Measurements from ENCODE around the gene PPP1R18. TPM values are rescaled to one million over a fixed set of nuclear protein-coding genes. Genes with fewer than 3 reads are reported as not detected.

The PPP1R18 gene
- total RNA-seq, 1 donor from 2014 or later, result 156 TPM

DNA sequence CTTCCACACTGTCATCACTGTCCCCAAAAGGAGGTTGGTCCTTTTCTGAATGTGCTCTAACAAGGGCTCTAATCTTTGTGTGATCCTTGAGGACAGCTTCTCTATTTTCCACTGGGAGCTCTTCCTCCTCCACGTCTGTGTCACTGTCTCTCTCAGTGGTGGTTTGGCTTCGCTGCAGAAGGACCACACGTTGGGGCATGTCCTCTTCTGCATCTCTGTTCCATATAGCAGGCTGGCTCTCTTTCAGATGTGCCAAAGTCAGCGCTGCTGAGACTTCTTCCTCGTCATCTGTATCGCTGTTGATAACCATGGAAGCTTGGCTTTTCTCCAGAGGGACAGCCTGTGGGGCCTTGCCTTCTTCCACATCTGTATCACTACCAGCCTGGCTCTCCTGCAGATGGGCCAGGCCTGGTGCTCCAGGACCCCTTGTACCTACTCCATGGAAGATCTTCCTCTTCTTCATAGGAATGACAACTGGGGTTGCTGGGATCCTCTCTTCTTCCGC is 26.0 kb upstream of the PPP1R18 start:
- no peaks in the 10 kb centered on the region for H3K27me3 Mint-ChIP-seq (ENCODE audit: low read depth, unreplicated experiment)
- Histone ChIP-seq H3K27me3 (ENCODE audit: insufficient read depth, low read length) (no peaks in the 10 kb centered on the region), H3K36me3 (ENCODE audit: insufficient read depth, low read length) (peaks cover 28% of the 10 kb centered on the region), H3K4me2 (ENCODE audit: low read length) (no peak overlapping the region), H4K20me1 (ENCODE audit: insufficient read depth, low read length) (no peaks in the 10 kb centered on the region), H2AFZ (ENCODE audit: low read depth, low read length) (no peak overlapping the region), H3K4me3 (ENCODE audit: insufficient read depth, low read depth, low read length) (no peak overlapping the region), H3K9ac (ENCODE audit: low read length) (no peak overlapping the region), H3K79me2 (ENCODE audit: insufficient read depth, low read length) (peaks cover 13% of the 10 kb centered on the region), H3K27ac (ENCODE audit: low read depth, low read length) (no peak overlapping the region), H3K4me1 (ENCODE audit: insufficient read depth, low read length) (peaks cover 7% of the 10 kb centered on the region), H3K9me3 (ENCODE audit: insufficient read depth, low read depth, low read length) (no peaks in the 10 kb centered on the region)
- H3K36me3 Mint-ChIP-seq (ENCODE audit: low read depth, unreplicated experiment), result peaks cover 34% of the 10 kb centered on the region
- DNase-seq (ENCODE audit: low read depth) (no peak), FAIRE-seq (no peak)
- TF ChIP-seq, protein P1, sequence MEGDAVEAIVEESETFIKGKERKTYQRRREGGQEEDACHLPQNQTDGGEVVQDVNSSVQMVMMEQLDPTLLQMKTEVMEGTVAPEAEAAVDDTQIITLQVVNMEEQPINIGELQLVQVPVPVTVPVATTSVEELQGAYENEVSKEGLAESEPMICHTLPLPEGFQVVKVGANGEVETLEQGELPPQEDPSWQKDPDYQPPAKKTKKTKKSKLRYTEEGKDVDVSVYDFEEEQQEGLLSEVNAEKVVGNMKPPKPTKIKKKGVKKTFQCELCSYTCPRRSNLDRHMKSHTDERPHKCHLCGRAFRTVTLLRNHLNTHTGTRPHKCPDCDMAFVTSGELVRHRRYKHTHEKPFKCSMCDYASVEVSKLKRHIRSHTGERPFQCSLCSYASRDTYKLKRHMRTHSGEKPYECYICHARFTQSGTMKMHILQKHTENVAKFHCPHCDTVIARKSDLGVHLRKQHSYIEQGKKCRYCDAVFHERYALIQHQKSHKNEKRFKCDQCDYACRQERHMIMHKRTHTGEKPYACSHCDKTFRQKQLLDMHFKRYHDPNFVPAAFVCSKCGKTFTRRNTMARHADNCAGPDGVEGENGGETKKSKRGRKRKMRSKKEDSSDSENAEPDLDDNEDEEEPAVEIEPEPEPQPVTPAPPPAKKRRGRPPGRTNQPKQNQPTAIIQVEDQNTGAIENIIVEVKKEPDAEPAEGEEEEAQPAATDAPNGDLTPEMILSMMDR (IDR thresholded peaks at IDR 0.05; ENCODE audit: insufficient read depth, low read depth, low read length), result no peak
- no peak for TF ChIP-seq EZH2 (IDR thresholded peaks at IDR 0.05; ENCODE audit: insufficient read depth, low read length)
- no peaks in the 10 kb centered on the region for H3K9me3 Mint-ChIP-seq (ENCODE audit: unreplicated experiment)
- peak overlapping the region; percentile 66 for H3K4me3 Mint-ChIP-seq (ENCODE audit: unreplicated experiment)
- H3K4me1 Mint-ChIP-seq (ENCODE audit: low read depth, unreplicated experiment), result peaks cover 7% of the 10 kb centered on the region
- H3K27ac Mint-ChIP-seq (ENCODE audit: unreplicated experiment), result no peak overlapping the region

DNA sequence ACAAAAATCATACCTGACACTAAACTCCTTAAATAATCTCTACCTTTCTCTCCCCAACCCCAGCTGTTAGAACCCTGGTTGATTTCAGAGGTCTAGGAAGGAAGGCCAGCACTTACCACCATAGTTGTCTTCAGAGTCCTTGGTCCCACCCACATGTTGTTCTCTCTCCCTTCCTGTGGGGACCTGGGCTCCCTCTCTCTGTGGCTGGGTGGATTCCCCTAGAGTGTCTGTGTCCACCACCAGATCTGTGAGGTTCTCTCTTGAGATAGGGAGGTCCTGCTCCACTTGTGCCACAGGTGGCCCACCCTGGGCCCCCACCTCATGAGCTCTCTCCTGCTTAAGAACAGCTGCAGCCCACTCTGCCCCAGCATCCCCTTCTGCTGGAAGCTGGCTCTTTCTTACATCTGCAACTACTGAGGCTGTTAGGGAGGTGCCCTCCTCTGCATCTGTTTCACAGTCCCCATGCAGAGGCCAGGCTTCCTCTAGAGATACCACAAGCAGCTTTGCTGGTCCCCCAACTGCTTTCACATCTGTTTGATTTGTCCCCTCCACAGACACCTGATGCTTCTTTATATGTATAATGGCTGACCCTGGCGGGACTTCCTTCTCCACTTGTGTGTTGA is 25.4 kb upstream of the PPP1R18 start:
- no peak overlapping the region for H3K27ac ChIP-seq (ENCODE audit: low read depth, low read length)
- Mint-ChIP-seq H3K36me3 (ENCODE audit: low read depth, unreplicated experiment) (peaks cover 36% of the 10 kb centered on the region), H3K27me3 (ENCODE audit: low read depth, unreplicated experiment) (no peaks in the 10 kb centered on the region), H3K27ac (ENCODE audit: unreplicated experiment) (no peak overlapping the region), H3K4me3 (ENCODE audit: unreplicated experiment) (peak overlapping the region; percentile 66), H3K9me3 (ENCODE audit: unreplicated experiment) (no peaks in the 10 kb centered on the region), H3K4me1 (ENCODE audit: low read depth, unreplicated experiment) (peaks cover 5% of the 10 kb centered on the region)
- peaks cover 32% of the 10 kb centered on the region for H3K36me3 ChIP-seq (ENCODE audit: insufficient read depth, low read length)
- DNase-seq (ENCODE audit: low read depth) (no peak), FAIRE-seq (no peak)
- H2AFZ ChIP-seq (ENCODE audit: low read depth, low read length), result no peak overlapping the region
- H3K9ac ChIP-seq (ENCODE audit: low read length), result no peak overlapping the region
- no peaks in the 10 kb centered on the region for H3K9me3 ChIP-seq (ENCODE audit: insufficient read depth, low read depth, low read length)
- no peaks in the 10 kb centered on the region for H3K27me3 ChIP-seq (ENCODE audit: insufficient read depth, low read length)
- H3K4me1 ChIP-seq (ENCODE audit: insufficient read depth, low read length), result peaks cover 7% of the 10 kb centered on the region
- H3K79me2 ChIP-seq (ENCODE audit: insufficient read depth, low read length), result peaks cover 11% of the 10 kb centered on the region
- no peak overlapping the region for H3K4me2 ChIP-seq (ENCODE audit: low read length)
- H4K20me1 ChIP-seq (ENCODE audit: insufficient read depth, low read length), result no peaks in the 10 kb centered on the region
- TF ChIP-seq, protein P1 (IDR thresholded peaks at IDR 0.05; ENCODE audit: insufficient read depth, low read depth, low read length), result no peak
- TF ChIP-seq EZH2 (IDR thresholded peaks at IDR 0.05; ENCODE audit: insufficient read depth, low read length), result no peak
- H3K4me3 ChIP-seq (ENCODE audit: insufficient read depth, low read depth, low read length), result no peak overlapping the region

Measured in astrocyte (in vitro differentiated cells and primary cell).